Measurements from ENCODE around the gene RMND1.
"Not testable (repeated sequence)": the region's sequence is repeated elsewhere in the genome, so short reads cannot be mapped to it uniquely, and the experiment has no call there.

The RMND1 gene

DNA sequence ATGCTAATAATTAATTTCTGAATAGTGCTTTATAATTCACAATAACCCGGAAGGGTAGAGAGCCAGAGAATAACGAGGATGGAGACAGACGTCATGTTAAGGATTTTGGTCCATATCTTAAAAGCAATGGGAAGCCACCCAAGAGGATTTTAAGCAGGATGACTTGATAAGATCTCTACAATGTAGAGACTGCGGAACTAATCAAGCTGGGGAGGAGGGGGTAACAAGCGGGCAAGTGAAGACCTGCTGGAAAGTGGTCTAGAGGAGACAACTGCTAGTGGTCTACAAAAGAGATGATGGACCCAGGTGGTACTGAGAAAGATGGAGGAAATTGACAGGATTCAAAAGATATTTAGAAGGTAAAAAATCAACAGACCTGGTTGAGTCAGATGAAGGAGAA is 67.8 kb downstream of the RMND1 start:
- no peak for DNase-seq (ENCODE audit: low read depth)

DNA sequence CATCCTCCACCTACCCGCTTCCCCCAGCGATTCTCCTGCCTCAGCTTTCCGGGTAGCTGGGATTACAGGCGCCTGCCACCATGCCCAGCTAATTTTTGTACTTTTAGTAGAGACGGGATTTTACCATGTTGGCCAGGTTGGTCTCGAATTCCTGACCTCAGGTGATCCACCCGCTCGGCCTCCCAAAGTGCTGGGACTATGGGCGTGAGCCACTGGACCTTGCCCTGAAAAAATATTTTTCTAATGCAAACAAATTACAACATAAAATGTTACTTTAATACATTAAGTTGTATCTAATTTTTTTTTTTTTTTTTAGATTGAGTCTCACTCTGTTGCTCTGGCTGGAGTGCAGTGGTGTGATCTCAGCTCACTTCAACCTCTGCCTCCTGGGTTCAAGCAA is 69.3 kb downstream of the RMND1 start:
- not testable (repeated sequence) for DNase-seq (ENCODE audit: low read depth)

DNA sequence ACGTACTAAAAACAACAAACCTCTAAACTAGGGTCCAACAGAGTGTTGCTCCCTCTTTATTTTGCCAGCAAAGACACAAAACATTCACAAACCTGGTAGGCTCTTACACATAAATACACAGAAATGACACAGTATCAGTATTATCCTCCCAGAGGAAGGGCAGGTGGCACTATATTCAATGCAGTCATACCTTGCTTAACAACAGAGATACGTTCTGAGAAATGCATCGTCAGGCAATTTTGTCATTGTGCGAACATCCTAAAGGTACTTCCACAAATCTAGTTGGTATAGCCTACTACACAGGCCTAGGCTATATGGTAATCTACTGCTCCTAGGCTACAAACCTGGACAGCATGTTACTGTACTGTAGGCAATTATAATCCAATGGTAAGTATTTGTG is 70.2 kb downstream of the RMND1 start:
- no peak for DNase-seq (ENCODE audit: low read depth)

DNA sequence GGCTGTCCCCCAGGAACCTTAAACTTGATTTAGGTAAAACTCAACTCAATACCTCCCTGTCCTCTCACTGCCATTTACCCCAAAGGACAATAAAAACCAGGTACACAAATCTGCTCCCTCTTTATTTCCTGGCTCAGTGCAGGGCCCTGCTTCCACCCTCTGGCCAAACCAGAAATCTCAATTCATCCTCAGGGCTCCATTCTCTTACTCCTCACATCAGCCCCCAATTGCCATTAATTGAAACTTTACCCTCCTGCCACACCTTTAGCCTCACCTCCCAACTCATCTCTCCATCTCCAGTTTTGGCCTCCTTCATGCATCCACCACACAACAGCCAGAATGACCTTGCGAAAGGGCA is 71.1 kb downstream of the RMND1 start:
- DNase-seq (ENCODE audit: low read depth) = no peak

DNA sequence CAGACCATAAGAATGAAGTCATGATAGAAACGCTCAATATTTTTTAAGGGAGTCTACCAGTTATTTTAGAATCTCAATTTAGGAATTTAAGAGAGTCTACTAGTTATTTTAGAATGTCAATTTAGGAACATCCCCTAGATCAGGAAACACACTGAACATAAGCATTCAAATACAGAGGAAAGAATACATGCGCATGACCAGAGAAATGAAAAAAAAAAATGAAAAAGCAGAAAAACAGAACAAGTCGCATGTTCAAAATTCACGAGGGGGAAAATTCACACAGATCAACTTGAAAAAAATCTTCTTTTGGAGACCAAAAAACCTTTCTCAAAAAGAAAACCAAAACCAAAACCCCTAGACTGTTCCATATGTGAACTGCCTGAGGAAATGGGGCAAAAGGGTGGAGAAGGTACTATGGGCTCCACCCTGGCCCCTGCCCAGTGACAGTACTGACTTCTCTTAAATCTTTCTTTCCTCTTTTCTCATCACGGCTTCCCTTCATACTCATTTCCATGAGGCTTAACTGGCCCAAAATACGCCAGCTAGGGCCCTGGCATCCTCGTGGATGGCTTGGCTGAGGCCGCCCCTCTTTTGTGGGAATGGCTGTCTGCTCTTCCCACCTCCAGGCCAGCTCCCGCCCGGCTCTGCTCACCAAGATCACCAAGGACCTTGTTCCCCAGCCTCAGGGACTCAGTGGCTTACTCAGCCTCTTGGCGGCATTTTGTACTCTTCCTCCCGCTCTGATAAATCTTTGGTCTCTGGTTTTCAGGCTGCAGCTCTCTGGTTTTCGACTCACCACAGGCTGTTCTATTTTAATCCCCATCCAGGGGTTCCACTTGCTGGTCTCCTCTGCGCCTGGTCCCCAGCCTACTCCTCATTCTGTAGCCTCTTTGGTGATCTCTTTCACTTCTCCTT is 71.7 kb downstream of the RMND1 start:
- DNase-seq (ENCODE audit: low read depth) = no peak

DNA sequence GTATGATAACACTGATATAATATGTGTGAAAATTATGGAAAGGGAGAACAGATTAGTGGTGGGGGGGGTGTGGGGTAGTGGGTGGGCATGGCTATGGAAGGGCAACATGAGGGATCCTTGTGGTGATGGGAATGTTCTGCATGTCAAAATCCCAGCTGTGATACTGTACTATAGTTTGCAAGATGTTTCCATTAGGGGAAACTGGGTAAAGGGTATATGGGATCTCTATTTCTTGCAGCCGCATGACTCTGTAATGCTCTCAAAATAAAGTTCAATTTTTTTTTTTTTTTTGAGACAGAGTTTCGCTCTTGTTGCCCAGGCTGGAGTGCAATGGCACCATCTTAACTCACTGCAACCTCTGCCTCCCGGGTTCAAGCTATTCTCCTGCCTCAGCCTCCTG is 74.8 kb downstream of the RMND1 start:
- no peak for DNase-seq (ENCODE audit: low read depth)

DNA sequence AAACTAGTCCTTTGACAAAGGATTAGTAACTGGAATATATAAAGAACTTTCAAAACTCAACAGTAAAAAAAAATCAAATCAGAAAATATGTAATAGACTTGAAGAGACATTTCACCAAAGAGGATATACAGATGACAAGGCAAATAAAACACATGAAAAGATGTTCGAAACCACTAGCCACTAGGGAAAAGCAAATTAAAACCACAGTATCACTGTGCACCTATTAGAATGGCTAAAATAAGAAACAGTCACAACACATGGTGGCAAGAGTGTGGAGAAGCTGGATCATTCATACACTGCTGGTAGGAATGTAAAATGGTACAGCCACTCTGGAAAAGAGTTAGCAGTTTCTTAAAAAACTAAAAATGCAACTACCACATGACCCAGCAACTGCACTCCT is 75.5 kb downstream of the RMND1 start:
- no peak for DNase-seq (ENCODE audit: low read depth)

DNA sequence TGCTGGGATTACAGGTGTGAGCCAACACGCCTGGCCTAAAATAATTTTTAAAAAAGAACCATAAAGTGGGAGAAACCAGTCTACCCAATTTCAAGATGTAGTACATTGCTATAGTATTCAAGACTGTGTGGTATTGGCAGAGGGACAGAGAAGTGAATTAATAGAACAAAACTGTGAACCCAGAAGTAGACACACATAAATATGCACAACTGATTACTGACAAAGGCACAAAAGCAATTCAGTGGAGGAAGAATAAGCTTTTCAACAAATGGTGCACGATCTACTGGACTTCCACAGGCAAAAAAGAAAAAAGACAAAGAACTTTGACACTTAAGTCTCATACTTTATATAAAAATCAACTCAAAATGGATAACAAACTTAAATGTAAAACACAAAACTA is 76.1 kb downstream of the RMND1 start:
- no peak for DNase-seq (ENCODE audit: low read depth)

DNA sequence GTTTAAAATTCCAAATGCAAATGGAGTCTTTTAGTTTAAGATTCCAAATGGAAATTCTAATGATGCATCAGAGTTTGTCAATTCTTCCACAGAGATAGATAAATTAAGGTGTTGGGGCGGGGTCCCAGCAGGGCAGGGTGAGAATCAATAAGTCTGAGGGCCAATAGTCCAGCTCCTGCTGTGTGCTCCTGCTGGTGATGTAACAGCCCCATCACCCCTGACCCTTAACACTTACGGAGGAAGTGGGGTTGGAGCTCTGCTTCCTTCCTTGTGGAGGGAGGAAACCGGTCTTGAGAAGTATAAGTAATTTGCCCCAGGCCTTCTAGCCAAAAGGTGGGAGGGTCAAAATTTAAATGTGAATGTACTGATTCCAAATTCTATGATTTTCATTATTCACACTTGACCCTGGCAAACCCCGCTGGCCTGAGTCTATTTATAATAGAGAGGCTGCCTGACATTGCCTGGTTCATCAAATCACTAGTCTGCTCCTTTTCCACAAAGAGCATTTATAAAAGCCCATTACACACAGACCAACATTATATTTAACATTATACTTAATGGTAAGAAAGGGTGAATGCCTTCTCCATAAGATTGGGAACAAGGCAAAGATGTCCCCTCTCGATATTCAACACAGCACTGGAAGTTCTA is 77.8 kb downstream of the RMND1 start:
- no peak for DNase-seq (ENCODE audit: low read depth)

DNA sequence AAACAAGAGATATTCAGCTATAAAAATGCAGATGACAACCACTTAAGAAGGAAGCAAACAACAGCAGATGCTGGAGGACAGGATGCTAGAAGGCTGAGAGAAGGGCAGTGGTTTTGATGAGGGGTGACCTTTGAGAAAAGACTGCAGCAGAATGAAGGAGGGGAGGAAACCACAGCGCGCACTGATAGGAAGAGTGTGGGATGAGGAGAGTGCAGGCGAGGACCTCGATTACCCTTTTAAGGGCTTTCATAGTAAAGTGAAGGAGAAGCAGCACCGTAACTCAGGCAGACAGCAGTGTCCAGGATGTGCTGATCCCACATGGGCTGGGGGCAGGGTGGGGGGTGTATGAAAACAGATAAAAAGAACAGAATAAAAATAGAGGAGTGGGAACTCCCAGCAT is 79.8 kb downstream of the RMND1 start:
- DNase-seq (ENCODE audit: low read depth) = no peak

DNA sequence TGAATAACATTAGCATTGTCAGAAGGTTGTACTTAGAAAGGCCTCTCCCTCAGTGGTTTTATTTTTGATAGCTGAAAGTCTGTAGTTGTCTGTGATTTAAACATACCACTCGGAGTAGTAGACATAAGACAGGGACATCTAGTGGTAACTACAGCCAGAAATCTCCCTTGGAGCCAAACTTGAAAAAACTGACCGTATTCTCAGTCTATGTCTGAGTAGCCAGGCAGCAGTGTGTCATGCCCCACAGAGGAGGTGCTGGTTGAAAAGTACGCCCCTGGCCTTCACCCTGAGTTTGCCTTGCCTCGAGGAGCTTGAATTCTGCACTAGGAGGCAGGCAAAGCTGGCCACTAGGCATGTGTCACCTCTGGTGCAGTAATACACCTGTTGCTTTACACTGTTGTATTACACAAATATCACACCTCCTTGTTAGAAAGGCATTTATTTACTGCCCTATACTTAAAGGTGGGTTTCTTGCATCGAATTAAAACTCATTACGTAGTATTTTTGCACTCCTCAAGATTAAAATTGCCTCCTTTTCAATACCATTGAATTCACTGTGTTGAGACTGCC is 81.3 kb downstream of the RMND1 start:
- DNase-seq (ENCODE audit: low read depth) = no peak

DNA sequence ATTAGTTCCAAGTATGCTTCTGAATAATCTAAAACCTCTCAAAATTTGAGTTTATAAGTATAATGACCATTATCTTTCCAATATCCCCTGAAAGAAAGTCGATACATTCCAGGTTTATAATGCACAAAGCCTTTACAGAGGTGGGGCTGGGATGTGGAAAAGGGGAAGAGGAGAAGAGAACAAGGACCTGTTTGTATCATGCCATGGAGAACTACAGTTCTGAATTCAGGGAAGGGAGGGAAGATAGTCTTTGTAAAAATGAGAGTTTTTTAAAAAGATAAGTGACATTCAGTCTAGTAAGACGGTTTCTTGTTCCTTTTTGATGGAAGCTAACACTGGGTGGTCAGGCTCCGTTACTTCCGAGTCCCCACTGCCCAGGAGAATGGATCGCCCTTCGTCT is 86.7 kb downstream of the RMND1 start:
- DNase-seq (ENCODE audit: low read depth) = no peak

DNA sequence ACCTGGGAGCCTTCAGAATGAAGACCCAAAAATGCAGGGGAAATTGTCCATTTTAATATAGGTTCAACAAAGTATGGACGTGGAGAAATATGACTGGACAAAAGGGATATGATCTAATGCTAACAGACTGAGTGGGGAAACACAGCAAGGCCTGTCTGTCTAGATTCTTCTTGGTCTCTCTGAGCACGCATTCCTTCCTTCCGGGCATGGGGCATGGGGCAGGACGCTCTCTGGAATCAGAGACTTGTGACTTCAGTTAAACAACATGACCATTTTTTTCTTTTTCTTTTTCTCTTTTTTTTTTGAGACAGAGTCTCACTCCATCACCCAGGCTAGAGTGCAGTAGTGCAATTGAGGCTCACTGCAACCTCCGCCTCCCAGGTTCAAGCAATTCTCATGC is 92.4 kb downstream of the RMND1 start:
- no peak for DNase-seq (ENCODE audit: low read depth)

DNA sequence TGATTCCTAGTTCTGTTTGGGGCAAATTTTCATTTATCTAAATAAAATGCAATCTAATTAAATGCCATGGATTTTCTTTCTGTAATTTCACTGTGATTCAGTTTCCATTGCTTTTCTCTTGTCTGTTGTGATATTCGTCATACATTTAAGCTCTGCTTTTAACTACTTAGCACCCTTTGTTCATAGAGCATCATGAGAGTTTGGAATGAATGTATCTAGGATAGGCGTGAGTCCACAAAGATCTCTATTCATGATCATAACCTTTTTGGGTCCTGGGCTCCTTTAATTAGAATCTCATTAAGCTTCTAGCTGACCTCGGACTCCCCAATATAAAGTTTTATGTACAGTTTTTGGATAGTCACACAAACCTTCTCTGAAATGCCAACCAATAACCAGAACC is 93.5 kb downstream of the RMND1 start:
- DNase-seq (ENCODE audit: low read depth) = no peak

DNA sequence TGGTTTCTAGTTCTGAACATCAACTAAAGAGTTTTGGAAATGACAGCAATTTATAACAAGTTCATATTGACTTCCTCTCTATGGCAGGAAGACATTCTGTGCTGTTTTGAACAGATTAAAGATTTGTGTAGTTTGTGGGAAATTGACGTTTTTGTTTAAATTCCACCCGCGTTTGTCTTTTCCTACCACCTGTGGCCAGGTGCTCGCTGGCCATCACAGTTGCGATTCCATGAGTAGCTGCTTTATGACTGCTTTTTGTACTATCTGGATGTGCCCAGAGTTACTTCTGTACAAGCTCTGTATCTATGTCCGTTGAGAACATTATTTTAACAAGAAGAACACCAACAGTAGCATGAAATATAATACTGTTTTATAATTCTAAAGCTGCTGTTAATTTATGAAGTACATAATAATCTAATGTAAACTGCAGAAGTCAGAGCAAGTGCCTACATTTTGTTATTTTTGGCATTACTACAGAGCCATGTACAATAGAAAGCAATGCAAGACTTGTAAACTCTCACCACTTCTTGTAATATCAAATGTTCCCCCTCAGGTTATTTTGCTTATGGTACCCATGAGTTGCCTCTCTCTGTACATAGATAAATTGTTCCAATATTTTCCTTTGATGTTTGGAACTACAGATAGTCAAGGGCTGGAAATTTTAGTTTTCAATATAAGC is 94.0 kb downstream of the RMND1 start:
- DNase-seq (ENCODE audit: low read depth) = no peak

DNA sequence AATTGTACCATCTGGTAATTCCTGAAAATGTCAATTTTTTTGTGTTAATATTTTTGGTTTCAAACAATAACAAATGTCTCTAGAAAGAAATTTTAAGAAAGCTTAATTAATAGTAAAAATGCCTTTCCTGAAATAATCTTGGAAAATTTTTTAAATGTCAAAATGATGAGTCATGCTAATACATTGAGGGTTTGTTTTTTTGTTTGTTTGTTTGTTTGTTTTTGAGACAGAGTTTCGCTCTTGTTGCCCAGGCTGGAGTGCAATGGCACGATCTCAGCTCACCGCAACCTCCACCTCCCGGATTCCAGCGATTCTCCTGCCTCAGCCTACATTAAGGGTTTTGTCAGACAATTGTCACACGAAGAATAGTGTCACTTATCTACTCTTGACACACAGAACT is 94.9 kb downstream of the RMND1 start:
- not testable (repeated sequence) for DNase-seq (ENCODE audit: low read depth)
